Hepatocyte (in vitro differentiated cells): ENCODE results near the gene ABHD17A. TPM values are rescaled to one million over a fixed set of nuclear protein-coding genes. Genes with fewer than 3 reads are reported as not detected.

Experiments
- DNase-seq: peaks from one replicate; pipeline ENCODE4 v3.0.0-alpha.2; 2016; ENCODE audit warnings: low spot score
- H2AFZ ChIP-seq: fragments of 200-600 bp; sonication (generic); 2 replicates; pipeline ENCODE4 v1.6.0; 2016; ENCODE audit warnings: antibody characterized with exemption, mild to moderate bottlenecking
- H3K27ac ChIP-seq: fragments of 200-600 bp; sonication (generic); 2 replicates; pipeline ENCODE4 v1.5.1; 2016; ENCODE audit warnings: mild to moderate bottlenecking
- H3K27me3 ChIP-seq: fragments of 200-600 bp; sonication (generic); 2 replicates; pipeline ENCODE4 v1.6.1; 2016
- H3K36me3 ChIP-seq: fragments of 200-600 bp; sonication (generic); replicated peaks from 2 replicates; pipeline ENCODE4 v1.5.1; 2016; ENCODE audit warnings: low read depth; ENCODE audit not compliant: insufficient read depth
- H3K4me1 ChIP-seq: fragments of 200-600 bp; sonication (generic); 2 replicates; pipeline ENCODE4 v1.5.1; 2016; ENCODE audit warnings: mild to moderate bottlenecking, moderate library complexity; ENCODE audit not compliant: insufficient read depth
- H3K4me2 ChIP-seq: fragments of 200-600 bp; sonication (generic); 2 replicates; pipeline ENCODE4 v1.6.0; 2016
- H3K4me3 ChIP-seq: fragments of 200-600 bp; sonication (generic); 2 replicates; pipeline ENCODE4 v1.5.1; 2016; ENCODE audit warnings: mild to moderate bottlenecking
- H3K79me2 ChIP-seq: fragments of 200-600 bp; sonication (generic); 2 replicates; pipeline ENCODE4 v1.6.0; 2017; ENCODE audit warnings: mild to moderate bottlenecking
- H3K9me2 ChIP-seq: fragments of 200-600 bp; sonication (generic); replicated peaks from 2 replicates; pipeline ENCODE4 v1.6.0; 2017; ENCODE audit warnings: mild to moderate bottlenecking; ENCODE audit not compliant: insufficient read depth
- H3K9me3 ChIP-seq: fragments of 200-600 bp; sonication (generic); 2 replicates; pipeline ENCODE4 v1.5.1; 2016; ENCODE audit warnings: low read depth, mild to moderate bottlenecking
- H4K20me1 ChIP-seq: fragments of 200-600 bp; sonication (generic); 2 replicates; pipeline ENCODE4 v1.6.0; 2016; ENCODE audit warnings: mild to moderate bottlenecking; ENCODE audit not compliant: insufficient read depth, poor library complexity, severe bottlenecking
- CTCF ChIP-seq: fragments of 200-600 bp; sonication (generic); IDR thresholded peaks from 2 replicates; pipeline ENCODE4 v1.5.1; 2016; ENCODE audit warnings: antibody characterized with exemption, mild to moderate bottlenecking; ENCODE audit not compliant: poor library complexity
- EZH2 ChIP-seq: fragments of 200-600 bp; sonication (generic); IDR thresholded peaks from 2 replicates; pipeline ENCODE4 v1.6.1; 2016; ENCODE audit warnings: antibody characterized with exemption, mild to moderate bottlenecking, borderline replicate concordance
- EZH2phosphoT487 ChIP-seq: fragments of 200-600 bp; sonication (generic); IDR thresholded peaks from one replicate; pipeline ENCODE4 v1.6.1; 2018; ENCODE audit warnings: antibody characterized with exemption, mild to moderate bottlenecking, low read depth, moderate library complexity; ENCODE audit not compliant: unreplicated experiment, severe bottlenecking
- WGBS: methylation state at CpG from one replicate; pipeline ENCODE4 v1.1.6; 2016; ENCODE audit warnings: low lambda C conversion rate; ENCODE audit errors: missing lambda C conversion rate; 5-methylcytosine and 5-hydroxymethylcytosine counted together
- polyA plus RNA-seq: library from polyadenylated mRNA; unstranded; fragments of >200 nt; fragmentation: Nextera tagmentation; extraction: Ambion mirVana; gene quantifications from 2 replicates; pipeline ENCODE4 v1.2.1, GENCODE V29; 2016
- total RNA-seq: library from RNA; depleted of rRNA; stranded (reverse); fragments of >200 nt; gene quantifications from 2 replicates; pipeline ENCODE4 v1.2.3, GENCODE V29; 2014

The ABHD17A gene
- total and polyA plus RNA-seq, 2 experiments from 2014 or later = 62.5 to 102 TPM

GRCh38 chr19:1861599-1862031, 23.7 kb downstream of the ABHD17A start:
- no peaks in the 10 kb centered on the region for H3K27me3 ChIP-seq
- H2AFZ ChIP-seq = no peak overlapping the region
- 16% methylated on average over 23 of the region's 23 CpGs for WGBS
- H3K4me3 ChIP-seq = peak overlapping the region; percentile 90
- H3K9me2 ChIP-seq = no peaks in the 10 kb centered on the region
- H3K4me1 ChIP-seq = peaks cover 59% of the 10 kb centered on the region
- H3K9me3 ChIP-seq = no peaks in the 10 kb centered on the region
- peaks cover 55% of the 10 kb centered on the region for H3K79me2 ChIP-seq
- peaks cover 42% of the 10 kb centered on the region for H4K20me1 ChIP-seq
- peak overlapping the region; percentile 67 for H3K27ac ChIP-seq
- H3K36me3 ChIP-seq = no peaks in the 10 kb centered on the region
- H3K4me2 ChIP-seq = peak overlapping the region; percentile 98
- TF ChIP-seq EZH2 (no peak), EZH2phosphoT487 (no peak), CTCF (no peak)
- DNase-seq = no peak

GRCh38 chr19:1860821-1861598, 24.3 kb downstream of the ABHD17A start:
- H3K79me2 ChIP-seq = peaks cover 61% of the 10 kb centered on the region
- no peak overlapping the region for H3K27ac ChIP-seq
- no peak for DNase-seq
- H2AFZ ChIP-seq = no peak overlapping the region
- no peaks in the 10 kb centered on the region for H3K9me3 ChIP-seq
- H3K36me3 ChIP-seq = no peaks in the 10 kb centered on the region
- 46% methylated on average over 22 of the region's 28 CpGs for WGBS
- peaks cover 42% of the 10 kb centered on the region for H4K20me1 ChIP-seq
- TF ChIP-seq EZH2phosphoT487 = no peak
- TF ChIP-seq CTCF = no peak
- no peak for TF ChIP-seq EZH2
- no peaks in the 10 kb centered on the region for H3K27me3 ChIP-seq
- H3K9me2 ChIP-seq = no peaks in the 10 kb centered on the region
- peaks cover 65% of the 10 kb centered on the region for H3K4me1 ChIP-seq
- H3K4me3 ChIP-seq = peak overlapping the region; percentile 90
- peak overlapping the region; percentile 98 for H3K4me2 ChIP-seq

GRCh38 chr19:1860042-1860775, 25.1 kb downstream of the ABHD17A start:
- peaks cover 66% of the 10 kb centered on the region for H3K79me2 ChIP-seq
- peaks cover 72% of the 10 kb centered on the region for H3K4me1 ChIP-seq
- 28% methylated on average over 23 of the region's 32 CpGs for WGBS
- no peaks in the 10 kb centered on the region for H3K9me2 ChIP-seq
- H4K20me1 ChIP-seq = peaks cover 42% of the 10 kb centered on the region
- peak overlapping the region; percentile 98 for H3K4me2 ChIP-seq
- H3K27ac ChIP-seq = no peak overlapping the region
- H3K4me3 ChIP-seq = no peak overlapping the region
- no peak overlapping the region for H2AFZ ChIP-seq
- peak; percentile 94 for DNase-seq
- no peaks in the 10 kb centered on the region for H3K27me3 ChIP-seq
- no peaks in the 10 kb centered on the region for H3K9me3 ChIP-seq
- TF ChIP-seq EZH2 = no peak
- TF ChIP-seq EZH2phosphoT487 = no peak
- no peak for TF ChIP-seq CTCF
- H3K36me3 ChIP-seq = no peaks in the 10 kb centered on the region
